ENCODE data around the gene TSPEAR.

DNA sequence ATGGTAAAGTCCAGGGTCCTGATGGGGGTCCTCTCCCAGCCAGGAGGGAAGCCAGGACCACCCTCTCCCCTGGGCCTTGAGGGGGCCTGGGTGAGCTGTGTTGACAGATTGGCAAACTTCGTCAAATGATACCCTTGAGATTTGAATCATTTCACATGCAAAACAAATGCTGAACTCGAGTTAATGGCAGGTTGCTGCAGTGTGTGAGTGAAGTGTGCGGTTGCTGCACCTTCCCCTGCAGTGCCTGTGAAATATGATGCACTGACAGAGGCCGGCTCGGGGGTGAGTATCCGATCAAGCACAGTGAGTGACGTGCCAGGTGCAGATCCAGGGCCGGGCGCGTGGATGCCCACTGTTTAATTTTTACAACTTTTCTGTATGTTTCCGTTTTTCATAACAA, 23.7 kb downstream of the TSPEAR start:
- TF ChIP-seq EZH2phosphoT487 (IDR thresholded peaks at IDR 0.05; ENCODE audit: borderline replicate concordance, low read depth) = no peak
- TF ChIP-seq TAF1 (IDR thresholded peaks at IDR 0.05; ENCODE audit: borderline replicate concordance, low read depth, low read length) = no peak
- no peak for TF ChIP-seq CTCF (IDR thresholded peaks at IDR 0.05)
- TF ChIP-seq POLR2AphosphoS5 (IDR thresholded peaks at IDR 0.05; ENCODE audit: low read depth, low read length) = no peak
- no peak for TF ChIP-seq SMC3 (IDR thresholded peaks at IDR 0.05; ENCODE audit: low read depth, low read length)
- no peak for TF ChIP-seq RAD21 (IDR thresholded peaks at IDR 0.05; ENCODE audit: low read length)

Data from SK-N-SH (cell line).